Liver (tissue), 3 donors: ENCODE results near the gene SAMD14.

Experiments used
- CTCF ChIP-seq: fragments of 150-350 bp; IDR thresholded peaks from 2 replicates; pipeline ENCODE4 v1.5.1; 2017; ENCODE audit warnings: improper control_type of control experiment, low read depth, low read length; ENCODE audit not compliant: missing input control
- FOXA1 ChIP-seq: IDR thresholded peaks from 2 replicates; pipeline ENCODE4 v1.6.1; 2016; ENCODE audit warnings: antibody characterized with exemption
- HNF4G ChIP-seq: IDR thresholded peaks from 2 replicates; pipeline ENCODE4 v1.6.1; 2016; ENCODE audit warnings: antibody characterized with exemption
- JUND ChIP-seq, 2 donors: IDR thresholded peaks; 2 replicates each; pipeline ENCODE4 v1.6.1; 2016; ENCODE audit warnings: antibody characterized with exemption in 2 of 2
- RAD21 ChIP-seq, 2 donors: IDR thresholded peaks; 2 replicates each; pipeline ENCODE4 v1.6.1; 2016; ENCODE audit warnings: antibody characterized with exemption in 2 of 2, mild to moderate bottlenecking in 2 of 2
- REST ChIP-seq: IDR thresholded peaks from 2 replicates; pipeline ENCODE4 v1.6.1; 2016; ENCODE audit warnings: antibody characterized with exemption, mild to moderate bottlenecking
- RXRA ChIP-seq, 2 donors: IDR thresholded peaks; 2 replicates each; pipeline ENCODE4 v1.6.1; 2017 to 2018; ENCODE audit warnings: antibody characterized with exemption in 2 of 2, mild to moderate bottlenecking in 1 of 2
- SP1 ChIP-seq: IDR thresholded peaks from 2 replicates; pipeline ENCODE4 v1.6.1; 2018; ENCODE audit warnings: antibody characterized with exemption, mild to moderate bottlenecking
- TAF1 ChIP-seq: conservative IDR thresholded peaks from 2 replicates; pipeline ENCODE4 v1.6.1; 2016; ENCODE audit warnings: antibody characterized with exemption, mild to moderate bottlenecking
- YY1 ChIP-seq: IDR thresholded peaks from 2 replicates; pipeline ENCODE4 v1.6.1; 2016; ENCODE audit warnings: antibody characterized with exemption, mild to moderate bottlenecking
- ZBTB33 ChIP-seq: IDR thresholded peaks from 2 replicates; pipeline ENCODE4 v1.6.1; 2016; ENCODE audit warnings: antibody characterized with exemption
- donor health status: healthy.
- donor health status: healthy.

GRCh38 chr17:50106393-50107131, 23.4 kb downstream of the SAMD14 start:
- TF ChIP-seq CTCF = no peak
- TF ChIP-seq JUND (IDR thresholded peaks at IDR 0.05) = no peak
- TF ChIP-seq REST = no peak
- no peak for TF ChIP-seq RAD21 (IDR thresholded peaks at IDR 0.05)
- TF ChIP-seq RXRA (IDR thresholded peaks at IDR 0.05) = no peak
- TF ChIP-seq HNF4G = no peak
- TF ChIP-seq FOXA1 = no peak
- no peak for TF ChIP-seq SP1
- TF ChIP-seq TAF1 = no peak
- TF ChIP-seq ZBTB33 = no peak
- no peak for TF ChIP-seq YY1
